Trophoblast cell (in vitro differentiated cells and primary cell): ENCODE data around the gene CUX1.

Experiments
- DNase-seq, 2 donors: peaks; one replicate each; pipeline ENCODE4 v3.0.0-alpha.2; 2016
- H2AFZ ChIP-seq: 2 replicates; pipeline ENCODE4 v1.6.1; 2013; ENCODE audit warnings: low read length, moderate library complexity, mild to moderate bottlenecking; ENCODE audit not compliant: insufficient read depth, poor library complexity
- H2AK5ac ChIP-seq: 2 replicates; pipeline ENCODE4 v1.6.1; 2013; ENCODE audit warnings: mild to moderate bottlenecking, low read length
- H2BK120ac ChIP-seq: 2 replicates; pipeline ENCODE4 v1.6.1; 2013; ENCODE audit warnings: low read length, mild to moderate bottlenecking, moderate library complexity; ENCODE audit not compliant: insufficient read depth, poor library complexity
- H2BK12ac ChIP-seq: 2 replicates; pipeline ENCODE4 v1.6.1; 2013; ENCODE audit warnings: mild to moderate bottlenecking, low read length, moderate library complexity
- H2BK5ac ChIP-seq: 2 replicates; pipeline ENCODE4 v1.6.1; 2013; ENCODE audit warnings: low read length, low read depth, moderate library complexity, mild to moderate bottlenecking; ENCODE audit not compliant: poor library complexity
- H3K14ac ChIP-seq: 2 replicates; pipeline ENCODE4 v1.6.1; 2013; ENCODE audit warnings: mild to moderate bottlenecking, low read length
- H3K18ac ChIP-seq: 2 replicates; pipeline ENCODE4 v1.6.1; 2013; ENCODE audit warnings: mild to moderate bottlenecking, low read length
- H3K23ac ChIP-seq: 2 replicates; pipeline ENCODE4 v1.6.1; 2013; ENCODE audit warnings: low read length
- H3K27ac ChIP-seq: 2 replicates; pipeline ENCODE4 v1.5.1; 2013; ENCODE audit warnings: low read depth, mild to moderate bottlenecking, inconsistent platforms, low read length, moderate library complexity
- H3K27me3 ChIP-seq: 2 replicates; pipeline ENCODE4 v1.6.1; 2013; ENCODE audit warnings: inconsistent platforms, mild to moderate bottlenecking, low read length, moderate library complexity; ENCODE audit not compliant: insufficient read depth
- H3K36me3 ChIP-seq, 2 experiments: 1 replicate in 1 of 2; 2 replicates in 1 of 2; pipeline ENCODE4 v1.6.1; 2013; ENCODE audit warnings: low read length in 2 of 2, mild to moderate bottlenecking in 2 of 2, moderate library complexity in 1 of 2; ENCODE audit not compliant: insufficient read depth in 2 of 2, control insufficient read depth in 1 of 2
- H3K4ac ChIP-seq: 2 replicates; pipeline ENCODE4 v1.6.1; 2013; ENCODE audit warnings: low read depth, mild to moderate bottlenecking, low read length, moderate library complexity
- H3K4me1 ChIP-seq, 2 experiments: 1 replicate in 1 of 2; 2 replicates in 1 of 2; pipeline ENCODE4 v1.6.1; 2013; ENCODE audit warnings: low read length in 2 of 2, mild to moderate bottlenecking in 2 of 2, moderate library complexity in 1 of 2; ENCODE audit not compliant: insufficient read depth in 2 of 2, control insufficient read depth in 1 of 2
- H3K4me2 ChIP-seq: 2 replicates; pipeline ENCODE4 v1.6.1; 2013; ENCODE audit warnings: inconsistent platforms, mild to moderate bottlenecking, low read length, moderate library complexity
- H3K4me3 ChIP-seq: 2 replicates; pipeline ENCODE4 v1.5.1; 2013; ENCODE audit warnings: mild to moderate bottlenecking, low read depth, low read length, inconsistent platforms
- H3K79me1 ChIP-seq: one replicate; pipeline ENCODE4 v1.6.1; 2013; ENCODE audit warnings: low read length
- H3K79me2 ChIP-seq: 2 replicates; pipeline ENCODE4 v1.6.1; 2013; ENCODE audit warnings: low read length, mild to moderate bottlenecking; ENCODE audit not compliant: control insufficient read depth, insufficient read depth, poor library complexity
- H3K9ac ChIP-seq: 2 replicates; pipeline ENCODE4 v1.6.1; 2013; ENCODE audit warnings: mild to moderate bottlenecking, low read length
- H3K9me3 ChIP-seq: 2 replicates; pipeline ENCODE4 v1.6.1; 2013; ENCODE audit warnings: low read depth, mild to moderate bottlenecking, control low read depth, inconsistent platforms, low read length; ENCODE audit not compliant: insufficient read depth
- H4K12ac ChIP-seq: 2 replicates; pipeline ENCODE4 v1.6.1; 2013; ENCODE audit warnings: low read depth, mild to moderate bottlenecking, low read length, moderate library complexity
- H4K8ac ChIP-seq: 2 replicates; pipeline ENCODE4 v1.6.1; 2013; ENCODE audit warnings: low read depth, mild to moderate bottlenecking, low read length, moderate library complexity
- H4K91ac ChIP-seq: one replicate; pipeline ENCODE4 v1.6.1; 2013; ENCODE audit warnings: low read depth, mild to moderate bottlenecking, low read length, moderate library complexity
- WGBS: extraction: QIAGEN DNeasy Blood & Tissue Kit; methylation state at CpG from one replicate; pipeline ENCODE4 v1.1.7; 2013; ENCODE audit warnings: missing lambda C conversion rate; ENCODE audit not compliant: insufficient read length, insufficient coverage; ENCODE audit errors: extremely low coverage; 5-methylcytosine and 5-hydroxymethylcytosine counted together

Gene CUX1

DNA sequence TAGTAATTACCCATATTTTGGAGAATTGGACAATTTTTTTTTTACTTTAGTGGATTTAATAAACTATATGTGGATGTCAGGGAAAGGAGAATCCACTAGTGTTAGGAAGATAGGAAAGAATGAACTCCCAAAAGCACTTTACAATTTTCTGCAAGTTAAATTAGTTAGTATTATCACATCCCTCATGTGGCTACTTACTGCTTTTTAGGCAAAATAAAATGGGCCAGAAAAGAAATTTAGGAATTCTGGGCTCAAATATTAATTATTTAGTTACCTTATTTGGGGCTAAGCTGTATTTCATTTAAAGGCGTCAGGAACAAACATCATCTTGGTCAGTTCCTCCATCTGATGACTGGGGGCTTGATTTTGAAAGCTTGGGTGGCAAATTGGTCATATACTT is 4.8 kb upstream of the CUX1 start:
- no peak overlapping the region for H4K91ac ChIP-seq
- H2AK5ac ChIP-seq: no peak overlapping the region
- no peak overlapping the region for H3K14ac ChIP-seq
- no peaks in the 10 kb centered on the region for H3K27me3 ChIP-seq
- no peaks in the 10 kb centered on the region for H3K9me3 ChIP-seq
- peaks cover 18% of the 10 kb centered on the region for H3K79me2 ChIP-seq
- H3K18ac ChIP-seq: no peak overlapping the region
- WGBS: no CpG with 5 or more reads among the region's 1 CpG
- H3K4me1 ChIP-seq: peaks cover 4 to 7% of the 10 kb centered on the region in 2 experiments
- no peak overlapping the region for H3K23ac ChIP-seq
- H2BK12ac ChIP-seq: no peak overlapping the region
- DNase-seq: no peak
- H3K4me2 ChIP-seq: no peak overlapping the region
- no peak overlapping the region for H2BK120ac ChIP-seq
- H3K79me1 ChIP-seq: peaks cover 22% of the 10 kb centered on the region
- no peak overlapping the region for H3K27ac ChIP-seq
- no peaks in the 10 kb centered on the region for H3K36me3 ChIP-seq
- H3K9ac ChIP-seq: no peak overlapping the region
- H4K8ac ChIP-seq: no peak overlapping the region
- no peak overlapping the region for H4K12ac ChIP-seq
- no peak overlapping the region for H2AFZ ChIP-seq
- no peak overlapping the region for H3K4me3 ChIP-seq
- no peak overlapping the region for H2BK5ac ChIP-seq
- no peak overlapping the region for H3K4ac ChIP-seq

DNA sequence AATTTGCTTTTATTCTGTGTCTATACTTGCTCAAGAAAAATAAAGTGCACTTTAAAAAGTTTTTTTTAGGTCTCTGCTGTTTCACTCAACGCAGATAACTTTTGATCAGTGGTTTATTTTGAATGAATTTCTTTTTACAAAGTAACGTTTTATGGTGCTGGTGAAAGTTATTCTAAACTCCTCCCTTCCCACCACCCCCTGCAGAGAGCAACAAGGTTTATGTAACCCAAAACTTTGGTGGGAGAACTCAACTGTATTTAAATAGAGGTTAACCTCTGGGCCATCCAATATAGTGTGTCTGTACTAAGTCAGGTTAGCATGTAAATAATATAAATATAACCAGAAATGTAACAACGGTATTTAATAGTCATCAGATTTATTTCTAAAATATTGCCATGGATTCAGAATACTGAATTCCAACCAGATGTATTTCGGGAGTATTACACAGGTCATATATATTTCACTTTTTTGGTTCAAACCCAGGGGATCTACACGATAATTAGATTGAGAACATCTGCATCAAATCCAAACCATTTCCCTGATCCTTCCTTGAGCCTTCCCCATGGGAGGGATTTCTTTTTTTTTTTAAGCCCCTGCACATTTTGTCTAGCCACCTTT is 3.9 kb upstream of the CUX1 start:
- Histone ChIP-seq H2BK120ac (no peak overlapping the region), H3K9ac (no peak overlapping the region), H3K14ac (no peak overlapping the region), H3K18ac (no peak overlapping the region), H4K91ac (no peak overlapping the region), H3K9me3 (no peaks in the 10 kb centered on the region), H3K23ac (no peak overlapping the region), H3K4me1 (peaks cover 4 to 11% of the 10 kb centered on the region in 2 experiments), H3K79me1 (peaks cover 24% of the 10 kb centered on the region), H2AK5ac (no peak overlapping the region), H3K4me3 (no peak overlapping the region), H2BK5ac (no peak overlapping the region), H3K79me2 (peaks cover 20% of the 10 kb centered on the region), H3K36me3 (no peaks in the 10 kb centered on the region), H3K4ac (no peak overlapping the region), H4K12ac (no peak overlapping the region), H3K27ac (no peak overlapping the region), H2BK12ac (no peak overlapping the region), H3K27me3 (no peaks in the 10 kb centered on the region), H4K8ac (no peak overlapping the region), H2AFZ (no peak overlapping the region), H3K4me2 (peak overlapping the region; percentile 85)
- DNase-seq: no peak
- WGBS: no CpG with 5 or more reads among the region's 5 CpGs

DNA sequence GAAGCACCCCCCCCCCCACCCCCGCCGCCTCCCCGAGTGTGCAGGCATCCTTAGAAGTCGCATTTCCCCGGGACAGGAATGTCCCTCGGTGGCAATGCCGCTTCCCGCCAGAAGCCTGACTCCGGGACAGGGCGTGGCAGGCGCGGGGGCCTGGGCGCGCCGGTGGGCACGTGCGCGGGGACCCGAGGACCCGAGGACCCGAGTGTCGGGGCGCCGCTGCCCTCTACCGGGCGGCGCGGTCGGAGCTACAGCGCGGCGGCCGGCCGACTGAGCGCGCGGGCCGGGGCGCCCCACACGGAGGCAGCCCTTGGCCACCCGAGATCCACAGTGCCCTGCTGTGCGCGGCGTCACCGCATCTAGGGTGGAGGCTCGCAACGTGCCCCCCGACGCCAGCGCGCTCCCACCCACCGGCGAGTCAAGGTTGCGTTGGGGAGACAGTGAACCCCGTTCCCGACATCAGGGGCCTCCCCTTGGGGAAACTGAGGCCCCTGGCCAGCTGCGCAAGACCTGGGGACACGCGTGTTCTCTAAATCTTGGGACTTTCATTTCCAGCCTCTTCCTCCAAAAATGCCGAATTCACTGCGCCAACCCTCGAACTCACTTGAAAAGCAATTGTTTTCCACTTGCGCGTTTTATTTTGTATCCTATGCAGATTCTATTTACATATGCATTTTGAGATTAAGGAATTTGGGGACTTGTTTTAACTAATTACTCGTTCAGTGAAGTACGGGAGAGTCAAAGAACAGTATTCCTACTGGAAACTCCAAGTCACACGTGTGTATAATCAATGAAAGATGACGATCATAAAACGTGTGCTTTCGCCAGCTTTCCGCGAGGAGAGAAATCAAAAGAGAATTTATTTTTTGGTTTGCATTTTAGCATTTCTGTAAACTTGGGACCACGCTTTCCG is 3.1 kb upstream of the CUX1 start:
- Histone ChIP-seq H3K18ac (peak overlapping the region; percentile 85), H3K14ac (peak overlapping the region; percentile 63), H3K79me2 (peaks cover 22% of the 10 kb centered on the region), H2BK5ac (no peak overlapping the region), H4K12ac (no peak overlapping the region), H4K8ac (peak overlapping the region; percentile 85), H3K27ac (no peak overlapping the region), H3K4ac (peak overlapping the region; percentile 48), H2BK12ac (no peak overlapping the region), H3K4me1 (peaks cover 8 to 15% of the 10 kb centered on the region in 2 experiments), H2BK120ac (no peak overlapping the region), H3K9ac (no peak overlapping the region), H3K27me3 (no peaks in the 10 kb centered on the region), H3K4me3 (peak overlapping the region; percentile 81), H3K36me3 (no peaks in the 10 kb centered on the region), H3K4me2 (peak overlapping the region; percentile 85), H3K9me3 (no peaks in the 10 kb centered on the region), H3K23ac (no peak overlapping the region), H3K79me1 (peaks cover 26% of the 10 kb centered on the region), H2AFZ (peak overlapping the region; percentile 90), H2AK5ac (no peak overlapping the region), H4K91ac (peak overlapping the region; percentile 78)
- DNase-seq: peak; percentile 17 to 60
- WGBS: no CpG with 5 or more reads among the region's 74 CpGs

DNA sequence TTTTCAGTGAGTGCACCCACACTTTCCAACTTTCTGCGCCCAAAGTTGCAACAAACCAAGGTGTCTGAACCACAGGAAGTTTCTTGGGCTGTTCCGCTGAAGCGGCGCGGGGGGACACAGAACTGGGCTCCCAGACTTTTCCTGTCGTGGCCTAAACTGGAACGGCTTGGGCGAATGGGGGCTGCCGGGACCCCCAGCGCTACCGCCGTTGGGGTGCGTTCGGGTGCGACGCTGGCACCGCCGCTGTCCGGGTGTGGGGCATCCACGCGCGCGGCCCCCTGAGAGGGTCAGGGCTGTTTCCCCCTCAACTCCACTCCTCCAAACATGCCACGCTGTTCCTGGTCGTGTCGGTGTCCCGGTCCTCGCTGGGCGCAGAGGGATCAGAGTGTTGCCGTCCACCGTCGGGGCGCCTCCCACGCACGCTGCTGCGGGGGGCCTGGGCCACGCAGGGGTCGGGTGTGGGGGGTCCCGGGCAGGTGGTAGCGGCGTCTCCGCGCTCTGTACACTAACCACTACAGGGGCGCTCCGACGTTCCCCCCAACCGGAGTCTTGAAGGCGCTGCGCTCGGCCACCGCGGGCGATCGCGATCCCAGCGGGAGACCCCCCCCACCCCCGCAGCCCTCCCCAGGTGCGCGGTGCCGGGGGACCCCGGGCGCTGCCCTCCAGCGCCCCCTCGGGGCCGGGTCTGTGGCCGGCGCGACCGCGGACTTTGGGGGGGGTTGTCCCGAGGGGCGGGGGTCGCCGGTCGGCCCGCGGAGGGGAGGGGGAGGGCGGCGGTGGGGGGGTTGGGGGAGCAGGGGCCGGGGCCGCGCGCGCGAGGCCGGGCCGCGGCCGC is 2.2 kb upstream of the CUX1 start:
- no peak overlapping the region for H2BK5ac ChIP-seq
- H2BK12ac ChIP-seq: peak overlapping the region; percentile 59
- peak overlapping the region; percentile 84 for H3K27ac ChIP-seq
- H3K9ac ChIP-seq: peak overlapping the region; percentile 94
- H4K8ac ChIP-seq: peak overlapping the region; percentile 85
- H3K14ac ChIP-seq: peak overlapping the region; percentile 62
- peak overlapping the region; percentile 93 for H4K91ac ChIP-seq
- H3K18ac ChIP-seq: peak overlapping the region; percentile 92
- peaks cover 22% of the 10 kb centered on the region for H3K79me2 ChIP-seq
- peaks cover 26% of the 10 kb centered on the region for H3K79me1 ChIP-seq
- peak overlapping the region; percentile 76 for H2AFZ ChIP-seq
- peak overlapping the region; percentile 85 for H3K4me2 ChIP-seq
- no peaks in the 10 kb centered on the region for H3K36me3 ChIP-seq
- DNase-seq: peak in 1 of 2 donors; percentile 31
- H4K12ac ChIP-seq: peak overlapping the region; percentile 28
- no peak overlapping the region for H3K23ac ChIP-seq
- peaks cover 8 to 17% of the 10 kb centered on the region in 2 experiments for H3K4me1 ChIP-seq
- peak overlapping the region; percentile 85 for H3K4me3 ChIP-seq
- H3K27me3 ChIP-seq: no peaks in the 10 kb centered on the region
- WGBS: no CpG with 5 or more reads among the region's 89 CpGs
- H2AK5ac ChIP-seq: peak overlapping the region; percentile 71
- peak overlapping the region; percentile 80 for H3K4ac ChIP-seq
- H3K9me3 ChIP-seq: no peaks in the 10 kb centered on the region
- peak overlapping the region; percentile 19 for H2BK120ac ChIP-seq
